Cardiac fibroblast (primary cell): Measurements from ENCODE around the gene TSHZ3.
A peak's percentile ranks its signal among the peaks of the same experiment; 100 is the strongest.

Source experiments
- DNase-seq, 2 donors: peaks; one replicate each; pipeline versions ENCODE4 v3.0.0 to v3.0.0-alpha.2; 2010; ENCODE audit warnings: low read depth in 2 of 2
- H3K4me3 ChIP-seq, 2 donors: replicated peaks in 1 of 2; 1 replicate in 1 of 2; 2 replicates in 1 of 2; pipeline ENCODE4 v1.5.1; 2011; ENCODE audit warnings: low read depth in 2 of 2, low read length in 2 of 2, mild to moderate bottlenecking in 2 of 2, moderate library complexity in 1 of 2
- TF ChIP-seq, protein P1 (sequence below): IDR thresholded peaks from one replicate; pipeline ENCODE4 v1.5.1; 2011; ENCODE audit warnings: low read depth, mild to moderate bottlenecking, low read length, inconsistent platforms

Gene TSHZ3

DNA sequence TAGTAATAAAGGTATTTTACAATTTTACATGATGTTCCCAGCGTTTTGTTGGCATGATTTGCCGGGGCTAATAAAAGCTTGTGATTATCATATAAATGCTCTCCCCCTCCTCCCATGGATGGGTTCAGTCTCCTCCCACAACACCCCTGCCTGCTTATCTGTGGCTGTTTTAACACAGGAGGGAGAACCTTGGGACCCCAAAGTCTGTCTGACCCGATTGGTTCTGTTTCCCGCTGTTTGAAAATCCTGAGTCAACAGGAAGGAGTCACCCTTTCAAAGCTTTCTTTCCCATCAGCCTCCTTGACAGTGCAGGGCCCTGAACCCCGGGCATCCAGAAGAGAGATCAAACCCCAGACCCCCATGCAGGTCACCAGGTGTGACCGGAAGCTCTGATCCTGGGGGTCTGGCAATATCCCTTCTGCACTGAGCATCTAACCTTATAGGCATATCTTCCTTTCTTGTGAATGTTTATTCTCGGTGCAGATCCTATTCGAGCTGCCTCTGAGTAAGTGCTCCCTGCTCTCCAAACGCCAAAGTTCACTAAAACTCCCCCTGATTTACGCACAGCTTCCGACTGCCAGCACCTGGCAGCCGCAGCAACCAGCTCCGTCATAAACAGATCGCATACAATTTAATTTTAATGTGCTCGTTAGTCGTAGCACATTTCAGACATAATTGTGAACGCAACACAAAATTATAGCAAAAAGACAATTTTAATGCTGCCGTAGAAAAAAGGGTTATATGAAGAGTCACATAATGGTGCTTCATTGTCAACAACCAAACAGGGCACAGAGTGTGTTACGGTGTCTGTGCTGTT is 74.8 kb downstream of the TSHZ3 start:
- DNase-seq: no peak
- H3K4me3 ChIP-seq: no peak overlapping the region
- TF ChIP-seq, protein P1, sequence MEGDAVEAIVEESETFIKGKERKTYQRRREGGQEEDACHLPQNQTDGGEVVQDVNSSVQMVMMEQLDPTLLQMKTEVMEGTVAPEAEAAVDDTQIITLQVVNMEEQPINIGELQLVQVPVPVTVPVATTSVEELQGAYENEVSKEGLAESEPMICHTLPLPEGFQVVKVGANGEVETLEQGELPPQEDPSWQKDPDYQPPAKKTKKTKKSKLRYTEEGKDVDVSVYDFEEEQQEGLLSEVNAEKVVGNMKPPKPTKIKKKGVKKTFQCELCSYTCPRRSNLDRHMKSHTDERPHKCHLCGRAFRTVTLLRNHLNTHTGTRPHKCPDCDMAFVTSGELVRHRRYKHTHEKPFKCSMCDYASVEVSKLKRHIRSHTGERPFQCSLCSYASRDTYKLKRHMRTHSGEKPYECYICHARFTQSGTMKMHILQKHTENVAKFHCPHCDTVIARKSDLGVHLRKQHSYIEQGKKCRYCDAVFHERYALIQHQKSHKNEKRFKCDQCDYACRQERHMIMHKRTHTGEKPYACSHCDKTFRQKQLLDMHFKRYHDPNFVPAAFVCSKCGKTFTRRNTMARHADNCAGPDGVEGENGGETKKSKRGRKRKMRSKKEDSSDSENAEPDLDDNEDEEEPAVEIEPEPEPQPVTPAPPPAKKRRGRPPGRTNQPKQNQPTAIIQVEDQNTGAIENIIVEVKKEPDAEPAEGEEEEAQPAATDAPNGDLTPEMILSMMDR: no peak

DNA sequence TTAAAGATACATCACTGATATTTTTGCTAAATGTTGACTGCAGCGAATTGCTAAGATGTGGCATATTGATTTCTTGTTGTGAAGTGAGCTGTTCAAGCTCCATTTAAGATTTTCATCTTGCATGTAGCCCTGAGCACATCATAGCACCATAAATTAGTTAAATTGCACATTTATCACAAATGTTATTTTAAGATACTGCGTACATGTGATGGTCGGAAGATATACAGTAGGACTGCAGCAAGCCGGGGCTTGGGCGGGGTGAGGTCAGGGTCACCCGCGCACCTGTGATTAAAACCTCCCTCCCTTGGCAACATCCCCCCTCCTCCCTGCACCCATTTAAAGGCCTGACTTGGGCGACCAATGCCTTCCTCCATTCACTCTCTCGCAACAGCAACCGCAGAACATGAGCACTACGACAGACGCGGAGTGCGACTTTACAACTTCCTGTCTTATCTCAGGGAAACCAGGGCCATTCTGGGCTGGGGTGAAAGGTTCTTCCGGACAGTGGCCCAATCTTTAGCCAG is 76.6 kb downstream of the TSHZ3 start:
- DNase-seq: no peak
- TF ChIP-seq, protein P1: no peak
- no peak overlapping the region for H3K4me3 ChIP-seq

DNA sequence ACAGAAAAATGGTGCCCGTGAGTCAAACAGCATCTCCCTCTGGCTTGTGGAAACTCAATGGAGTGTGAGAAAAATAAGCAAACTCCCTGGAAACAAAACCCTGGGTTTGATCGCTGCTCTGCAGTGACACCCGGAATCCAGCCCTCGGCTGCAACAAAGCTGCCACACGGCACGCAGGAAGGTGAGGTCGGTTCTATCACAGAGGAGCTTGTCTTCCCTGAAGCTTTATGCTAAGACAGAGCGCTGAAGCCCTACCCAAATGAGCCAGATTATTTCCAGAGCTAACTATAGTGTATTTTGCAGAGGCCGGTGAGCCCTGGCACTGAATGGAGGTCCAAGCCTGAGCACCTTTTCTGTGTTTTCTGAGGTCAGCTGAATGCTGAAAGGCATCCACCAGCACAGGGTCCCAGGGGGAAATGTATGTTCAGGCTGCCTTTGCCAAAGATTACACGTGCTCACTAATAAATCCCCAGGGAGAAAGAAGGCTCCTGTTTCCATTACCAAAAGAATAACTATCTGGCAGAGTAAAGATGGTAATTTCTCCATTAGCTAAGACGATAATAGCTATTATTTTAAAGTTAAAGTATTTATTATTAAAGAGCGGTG is 77.8 kb downstream of the TSHZ3 start:
- H3K4me3 ChIP-seq: no peak overlapping the region
- TF ChIP-seq, protein P1: no peak
- DNase-seq: no peak

DNA sequence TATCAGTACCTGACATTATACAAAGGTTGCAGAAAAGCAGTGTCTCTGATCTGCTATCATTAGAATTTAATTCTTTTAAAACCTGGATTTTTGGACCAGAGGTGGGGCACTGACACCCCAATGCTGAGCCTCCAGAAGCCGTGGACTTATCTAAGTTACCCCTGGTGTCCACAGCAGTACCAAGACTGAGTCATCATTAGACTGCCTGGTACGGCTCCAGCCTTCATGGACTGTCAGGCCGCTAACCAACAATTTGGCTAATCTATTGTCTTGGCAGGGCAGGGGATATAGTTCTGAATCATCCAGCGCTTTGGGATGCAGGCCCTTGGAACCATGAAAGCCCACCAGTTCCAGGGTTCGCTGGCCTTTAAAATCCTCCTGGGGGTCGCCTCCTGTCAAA is 78.3 kb downstream of the TSHZ3 start:
- H3K4me3 ChIP-seq: no peak overlapping the region
- DNase-seq: peak; percentile 67 to 77

DNA sequence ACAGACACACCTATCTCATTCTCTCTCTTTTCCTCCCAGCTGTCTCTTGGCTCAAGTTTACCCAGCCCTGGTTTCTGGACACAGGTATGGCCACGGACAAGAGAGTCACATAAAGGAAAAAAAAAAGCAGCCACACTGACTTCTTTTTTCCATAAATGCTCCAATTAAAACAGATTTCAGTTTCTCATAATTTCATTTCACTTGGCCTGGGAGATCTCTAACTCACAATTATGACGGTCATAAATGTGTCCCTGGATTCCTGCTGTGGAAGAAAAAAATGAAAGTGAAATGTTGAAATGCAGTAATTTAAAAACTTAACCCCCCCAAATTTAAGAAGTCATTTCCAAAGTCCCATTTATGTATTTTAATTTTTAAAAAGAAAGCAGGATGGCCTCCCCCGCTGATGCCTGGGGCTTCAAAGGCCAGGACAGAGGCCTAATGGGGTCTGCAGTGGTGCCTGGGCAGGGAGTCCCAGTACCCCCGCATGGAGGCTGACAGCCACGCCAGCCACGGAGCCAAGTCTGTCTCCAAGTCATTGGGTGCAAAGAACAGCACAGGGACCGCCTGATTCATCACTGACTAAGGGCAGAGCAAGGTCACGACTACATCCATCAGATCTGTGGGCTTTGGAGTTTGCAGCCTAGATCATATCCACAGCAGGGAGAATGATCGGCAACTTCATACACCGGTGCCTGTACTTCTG is 79.7 kb downstream of the TSHZ3 start:
- no peak for DNase-seq
- no peak overlapping the region for H3K4me3 ChIP-seq
- TF ChIP-seq, protein P1: no peak

More for the DNA sequence above, 78.3 kb downstream of the TSHZ3 start:
- TF ChIP-seq, protein P1: no peak

DNA sequence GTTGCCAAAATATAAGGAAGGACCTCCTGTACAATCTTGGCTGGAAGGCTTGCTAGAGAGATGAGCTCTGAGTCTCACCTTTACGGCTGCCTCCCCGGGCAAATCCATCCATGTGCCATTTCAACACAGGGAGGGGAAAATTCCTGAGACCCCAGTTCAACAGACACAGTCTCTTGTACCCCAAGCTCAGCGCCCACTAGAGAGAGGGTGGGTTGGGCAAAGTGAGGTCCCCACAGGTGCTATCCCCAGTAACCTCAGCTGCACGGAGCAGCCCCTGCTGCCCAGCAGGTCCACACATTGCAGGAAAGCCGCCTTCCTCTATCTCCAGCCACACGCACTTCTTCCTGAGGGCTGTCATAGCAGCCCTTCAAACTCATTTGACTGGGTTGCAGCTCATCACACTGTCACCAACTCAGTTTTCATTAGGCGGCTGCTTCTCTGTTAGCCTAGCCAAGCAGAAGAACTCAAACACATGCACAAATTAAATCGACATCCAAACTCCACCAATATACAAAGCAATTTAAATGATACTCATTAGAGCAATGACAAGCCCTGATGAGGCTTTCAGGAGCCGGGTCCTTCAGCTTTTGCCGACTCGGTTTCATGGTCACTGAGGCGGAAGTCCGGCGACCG is 80.4 kb downstream of the TSHZ3 start:
- DNase-seq: no peak
- TF ChIP-seq, protein P1: no peak
- H3K4me3 ChIP-seq: no peak overlapping the region
